HG03175 (cell line): ENCODE results near the gene AGTR2.
"Not testable (repeated sequence)": the region's sequence is repeated elsewhere in the genome, so short reads cannot be mapped to it uniquely, and the experiment has no call there.

Experiments used
- ATAC-seq: cut with Tn5 transposase; IDR thresholded peaks from one replicate; pipeline ENCODE4 v1.9.1; 2021; ENCODE audit warnings: mild to moderate bottlenecking, moderate library complexity; ENCODE audit not compliant: unreplicated experiment

The AGTR2 gene, protein sequence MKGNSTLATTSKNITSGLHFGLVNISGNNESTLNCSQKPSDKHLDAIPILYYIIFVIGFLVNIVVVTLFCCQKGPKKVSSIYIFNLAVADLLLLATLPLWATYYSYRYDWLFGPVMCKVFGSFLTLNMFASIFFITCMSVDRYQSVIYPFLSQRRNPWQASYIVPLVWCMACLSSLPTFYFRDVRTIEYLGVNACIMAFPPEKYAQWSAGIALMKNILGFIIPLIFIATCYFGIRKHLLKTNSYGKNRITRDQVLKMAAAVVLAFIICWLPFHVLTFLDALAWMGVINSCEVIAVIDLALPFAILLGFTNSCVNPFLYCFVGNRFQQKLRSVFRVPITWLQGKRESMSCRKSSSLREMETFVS

DNA sequence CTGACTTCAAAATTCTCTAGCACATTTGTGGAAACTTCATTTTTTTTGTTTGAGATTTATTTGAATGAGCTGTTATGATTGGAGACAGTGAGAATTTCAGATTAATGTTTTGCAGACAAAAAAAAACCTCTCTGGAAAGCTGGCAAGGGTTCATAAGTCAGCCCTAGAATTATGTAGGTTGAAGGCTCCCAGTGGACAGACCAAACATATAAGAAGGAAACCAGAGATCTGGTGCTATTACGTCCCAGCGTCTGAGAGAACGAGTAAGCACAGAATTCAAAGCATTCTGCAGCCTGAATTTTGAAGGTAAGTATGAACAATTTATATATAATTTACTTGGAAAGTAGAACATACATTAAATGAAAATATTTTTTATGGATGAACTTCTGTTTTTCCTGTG is at the start of gene AGTR2:
Gene AGTR2 (plus strand): TSS at position 234 of the 400 bp plus-strand sequence. CDS start 1,537 bp downstream, outside the sequence.
- ATAC-seq = no peak

DNA sequence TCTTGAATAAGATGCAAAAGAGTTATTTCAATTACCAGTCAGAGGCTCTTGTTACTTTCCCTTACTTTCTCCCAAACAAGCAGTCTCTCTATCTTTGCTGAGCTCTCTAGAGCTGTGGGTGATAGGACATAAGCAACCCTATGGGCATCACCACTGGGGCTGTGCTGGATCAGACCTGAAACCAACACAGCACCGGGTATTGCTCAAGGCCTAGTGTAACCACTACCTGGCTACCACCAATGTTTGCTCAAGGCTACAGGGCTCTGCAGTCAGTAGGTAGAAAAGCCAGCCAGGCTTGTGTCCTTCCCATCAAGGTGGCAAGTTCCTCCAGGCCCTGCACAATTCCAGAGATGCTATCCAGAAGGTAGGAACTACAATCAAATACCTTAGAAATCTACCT is 35.3 kb upstream of the AGTR2 start:
- ATAC-seq = no peak

DNA sequence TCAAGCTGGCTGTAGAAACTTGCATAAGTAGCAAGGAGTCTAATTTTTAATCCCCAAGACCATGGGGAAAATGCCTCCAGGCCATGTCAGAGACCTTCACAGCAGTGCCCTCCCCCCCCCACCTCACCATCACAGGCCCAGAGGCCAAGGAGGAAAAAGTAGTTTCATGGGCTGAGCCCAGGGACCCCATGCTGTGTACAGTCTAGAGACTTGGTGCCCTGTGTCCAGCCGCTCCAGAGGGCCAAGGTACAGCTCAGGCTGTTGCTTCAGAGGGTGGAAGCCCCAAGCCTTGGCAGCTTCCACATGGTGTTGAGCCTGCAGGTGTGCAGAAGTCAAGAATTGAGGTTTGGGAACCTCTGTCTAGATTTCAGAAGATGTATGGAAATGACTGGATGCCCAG is 29.3 kb upstream of the AGTR2 start:
- not testable (repeated sequence) for ATAC-seq

DNA sequence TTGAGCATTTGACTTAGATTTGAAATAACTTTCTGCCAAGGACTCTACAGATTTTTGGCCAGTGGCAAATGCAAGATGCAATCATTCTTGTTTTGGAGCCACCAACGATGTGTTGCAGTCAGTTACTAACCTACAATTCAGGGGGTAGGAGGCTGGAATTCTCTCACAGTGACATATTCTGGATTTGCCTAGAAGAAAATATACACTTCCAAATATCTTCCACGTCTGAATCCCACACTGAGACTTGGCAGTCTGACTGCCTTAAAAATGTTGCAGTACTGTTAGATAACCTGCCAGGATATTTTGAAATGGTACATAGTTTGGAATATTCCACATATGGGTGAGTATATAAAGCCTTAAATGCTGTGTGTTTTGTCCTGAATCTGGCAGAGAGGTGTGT is 27.6 kb upstream of the AGTR2 start:
- ATAC-seq = no peak

DNA sequence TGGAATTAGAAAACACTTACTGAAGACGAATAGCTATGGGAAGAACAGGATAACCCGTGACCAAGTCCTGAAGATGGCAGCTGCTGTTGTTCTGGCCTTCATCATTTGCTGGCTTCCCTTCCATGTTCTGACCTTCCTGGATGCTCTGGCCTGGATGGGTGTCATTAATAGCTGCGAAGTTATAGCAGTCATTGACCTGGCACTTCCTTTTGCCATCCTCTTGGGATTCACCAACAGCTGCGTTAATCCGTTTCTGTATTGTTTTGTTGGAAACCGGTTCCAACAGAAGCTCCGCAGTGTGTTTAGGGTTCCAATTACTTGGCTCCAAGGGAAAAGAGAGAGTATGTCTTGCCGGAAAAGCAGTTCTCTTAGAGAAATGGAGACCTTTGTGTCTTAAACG is 2.4 kb downstream of the AGTR2 start:
- no peak for ATAC-seq

DNA sequence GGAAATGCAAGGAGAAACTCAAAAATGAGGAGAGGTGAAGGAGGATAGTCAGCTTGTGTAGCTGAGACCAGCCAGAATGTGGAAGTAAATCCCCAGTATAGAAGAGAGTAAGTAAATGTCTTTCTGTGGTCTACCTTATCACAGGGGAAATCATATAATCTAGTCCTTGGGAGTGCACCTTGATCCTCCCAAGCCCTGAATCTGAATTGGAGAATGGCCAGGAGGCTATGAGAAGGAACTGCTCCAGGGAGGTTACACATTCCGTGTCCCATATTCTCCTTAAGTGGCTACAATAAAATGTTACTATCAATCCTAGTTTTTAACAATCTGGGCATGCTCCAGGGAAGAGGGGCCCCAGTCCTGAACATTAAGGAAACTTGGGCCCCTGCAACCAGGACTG is 10.8 kb downstream of the AGTR2 start:
- ATAC-seq = no peak

DNA sequence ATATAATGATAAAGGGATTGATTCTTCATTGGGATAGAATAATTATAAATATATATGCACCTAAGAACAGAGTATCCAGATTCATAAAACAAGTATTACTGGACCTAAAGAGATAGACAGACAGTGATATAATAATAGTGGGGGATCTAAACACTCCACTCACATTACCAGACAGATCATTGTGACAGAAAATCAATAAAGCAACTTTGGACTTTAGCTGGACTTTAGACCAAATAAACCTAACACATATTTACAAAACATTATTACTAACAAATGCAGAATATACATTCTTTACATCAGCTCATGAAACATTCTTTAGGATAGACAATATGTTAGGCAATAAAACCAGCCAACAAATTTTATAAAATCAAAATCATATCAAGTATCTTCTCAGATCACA is 14.6 kb downstream of the AGTR2 start:
- no peak for ATAC-seq

DNA sequence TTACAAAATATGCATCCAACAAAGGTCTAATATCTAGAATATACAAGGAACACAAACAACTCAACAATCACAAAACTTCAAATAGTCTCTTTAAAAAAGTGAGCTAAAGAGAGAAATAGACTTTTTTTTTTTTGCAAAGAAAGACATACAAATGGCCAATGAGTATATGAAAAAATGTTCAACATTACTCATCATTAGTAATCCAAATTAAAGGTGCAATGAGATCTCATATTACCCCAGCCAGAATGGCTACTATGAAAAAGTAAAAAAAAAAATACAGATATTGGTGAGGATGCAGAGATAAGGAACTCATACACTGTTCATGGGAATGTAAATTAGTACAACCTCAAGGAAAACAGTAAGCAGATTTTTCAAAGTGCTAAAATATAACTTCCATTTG is 24.1 kb downstream of the AGTR2 start:
- ATAC-seq = no peak

DNA sequence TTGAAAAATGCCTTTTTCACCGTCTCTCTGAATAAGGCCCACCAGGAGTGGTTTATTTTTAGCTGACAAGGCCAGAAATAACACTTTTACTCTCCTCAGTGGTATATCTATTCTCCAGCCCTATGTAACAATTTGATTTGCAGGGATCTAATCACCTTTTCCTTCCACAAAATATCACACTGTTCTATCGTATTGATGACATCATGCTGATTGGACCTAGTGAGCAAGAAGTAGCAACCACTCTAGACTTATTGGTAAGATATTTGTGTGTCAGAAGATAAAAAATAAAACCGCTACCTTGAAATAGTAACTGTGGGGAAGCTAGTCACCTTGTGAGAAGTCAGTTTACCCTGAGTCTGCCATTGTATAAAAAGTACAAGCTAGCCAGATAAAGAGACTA is 27.7 kb downstream of the AGTR2 start:
- no peak for ATAC-seq

DNA sequence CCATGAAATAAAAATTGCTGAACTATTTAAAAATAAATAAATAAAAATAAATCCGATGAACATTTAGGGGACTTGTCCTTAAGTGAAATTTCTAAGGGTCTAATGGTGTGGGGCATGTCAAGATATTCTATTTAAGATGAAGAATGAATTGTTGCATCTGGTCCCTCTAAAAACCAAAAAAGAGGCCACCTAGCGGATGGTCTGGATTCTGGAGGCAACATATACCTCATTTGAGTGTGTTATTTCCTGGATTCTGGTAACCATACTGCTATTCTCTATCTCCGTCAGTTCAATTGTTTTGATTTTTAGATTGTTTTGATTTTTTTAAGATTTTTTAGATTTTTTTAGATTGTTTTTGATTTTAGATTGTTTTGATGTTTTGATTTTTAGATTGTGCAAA is 28.3 kb downstream of the AGTR2 start:
- no peak for ATAC-seq

DNA sequence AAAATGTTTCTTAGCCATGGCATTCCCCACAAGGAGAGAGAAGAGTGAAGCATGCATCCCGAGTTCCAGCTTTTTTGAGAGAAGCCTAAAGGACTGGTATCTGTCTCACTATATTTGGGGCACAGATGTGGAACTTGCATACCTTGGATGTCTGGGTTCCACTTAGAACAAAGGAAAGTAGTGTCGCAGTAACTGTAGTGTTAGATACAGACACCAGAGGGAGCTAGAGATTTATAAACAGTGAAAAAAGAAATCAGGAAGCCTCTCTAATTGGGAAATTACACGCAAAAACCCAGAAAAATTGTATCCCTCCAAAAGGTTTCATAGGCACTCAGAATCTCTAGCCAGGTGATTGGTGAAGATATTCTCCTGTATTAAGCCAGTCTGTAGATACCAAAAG is 34.4 kb downstream of the AGTR2 start:
- no peak for ATAC-seq

DNA sequence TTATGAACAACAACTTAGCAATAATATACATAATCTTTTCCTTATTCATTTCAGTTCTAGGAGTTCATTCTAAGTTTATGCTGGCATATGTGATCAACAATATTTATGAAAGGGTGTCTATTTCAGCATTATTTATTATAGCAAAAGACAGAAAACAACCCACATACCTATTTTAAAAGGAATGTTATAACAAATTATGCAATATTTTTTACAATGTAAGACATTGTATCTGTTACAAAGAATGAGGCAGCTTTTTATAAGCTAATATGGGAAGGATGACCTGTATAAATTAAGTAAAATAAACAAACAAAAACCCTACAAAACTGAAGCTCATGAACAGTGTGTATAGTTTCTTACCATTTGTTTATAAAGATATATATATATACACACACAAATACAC is 42.7 kb downstream of the AGTR2 start:
- no peak for ATAC-seq

DNA sequence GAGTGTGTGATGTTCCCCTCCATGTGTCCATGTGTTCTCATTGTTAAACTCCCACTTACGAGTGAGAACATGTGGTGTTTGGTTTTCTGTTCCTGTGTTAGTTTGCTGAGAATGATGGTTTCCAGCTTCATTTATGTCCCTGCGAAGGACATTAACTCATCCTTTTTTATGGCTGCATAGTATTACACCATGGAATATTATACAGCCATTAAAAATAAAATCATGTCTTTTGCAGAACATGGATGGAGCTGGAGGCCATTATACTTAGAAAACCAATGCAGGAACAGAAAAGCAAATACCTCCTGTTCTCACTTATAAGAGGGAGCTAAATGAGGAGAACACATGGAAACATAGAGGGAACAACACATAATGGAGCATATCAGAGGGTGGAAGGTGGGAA is 46.5 kb downstream of the AGTR2 start:
- not testable (repeated sequence) for ATAC-seq
